GM12878 (cell line): Measurements from ENCODE around the gene AGBL3.

Source experiments
- CEBPZ ChIP-seq: fragments of 150-350 bp; IDR thresholded peaks from 2 replicates; pipeline ENCODE4 v1.6.1; 2016; ENCODE audit warnings: low read depth, low read length
- CREM ChIP-seq: IDR thresholded peaks from 2 replicates; pipeline ENCODE4 v1.6.1; 2014; ENCODE audit warnings: antibody characterized with exemption, low read depth
- NR2C2 ChIP-seq: IDR thresholded peaks from 2 replicates; pipeline ENCODE4 v1.6.1; 2011; ENCODE audit warnings: borderline replicate concordance, low read depth; ENCODE audit not compliant: control insufficient read depth, insufficient read length
- POLR2A ChIP-seq: IDR thresholded peaks from 2 replicates; pipeline ENCODE4 v1.6.1; 2011; ENCODE audit warnings: low read depth, mild to moderate bottlenecking, low read length
- POLR2AphosphoS2 ChIP-seq: IDR thresholded peaks from 2 replicates; pipeline ENCODE4 v1.6.1; 2011; ENCODE audit warnings: low read depth, mild to moderate bottlenecking, low read length, improper control_type of control experiment, moderate library complexity
- RFX5 ChIP-seq: IDR thresholded peaks from 2 replicates; pipeline ENCODE4 v1.6.1; 2011; ENCODE audit warnings: low read depth, low read length, improper control_type of control experiment
- TF ChIP-seq, protein P1 (sequence below): fragments of 450-650 bp; IDR thresholded peaks from 2 replicates; pipeline ENCODE4 v1.6.1; 2018; ENCODE audit warnings: borderline replicate concordance, mild to moderate bottlenecking; ENCODE audit not compliant: partially characterized antibody
- TF ChIP-seq, protein P2 (sequence below), 3 experiments: IDR thresholded peaks in 2 of 3; conservative IDR thresholded peaks in 1 of 3; 2 replicates each; pipeline ENCODE4 v1.5.1; 2011; ENCODE audit warnings: low read depth in 3 of 3, low read length in 3 of 3, mild to moderate bottlenecking in 3 of 3, control low read depth in 2 of 3, moderate library complexity in 2 of 3, inconsistent platforms in 1 of 3, mixed read lengths in 1 of 3; ENCODE audit not compliant: control insufficient read depth in 2 of 3, insufficient read depth in 1 of 3; ENCODE audit errors: extremely low read depth in 1 of 3

DNA sequence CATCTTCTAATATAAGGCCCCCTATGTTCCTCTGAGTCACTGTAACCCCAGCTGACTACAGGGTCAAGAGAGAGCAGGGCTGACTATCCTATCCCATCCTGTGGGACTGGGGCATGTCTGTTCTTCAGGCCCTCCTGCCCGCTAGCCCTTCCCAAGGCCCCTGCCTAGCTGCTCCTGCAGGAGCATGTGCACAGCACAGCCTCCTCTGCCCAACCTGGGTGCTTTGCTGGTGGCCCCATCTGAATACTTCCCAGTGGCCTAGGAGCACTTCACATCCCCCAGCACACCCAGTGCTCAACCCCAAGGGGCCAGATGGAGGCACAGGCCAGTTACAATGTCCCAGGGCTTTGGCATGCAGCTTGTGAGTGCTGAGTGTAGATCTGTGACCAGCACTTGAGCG lies 37.3 kb downstream of the AGBL3 start:
- TF ChIP-seq CREM (no peak), POLR2AphosphoS2 (no peak), NR2C2 (no peak), RFX5 (no peak), CEBPZ (no peak), POLR2A (no peak)
- TF ChIP-seq, protein P1, sequence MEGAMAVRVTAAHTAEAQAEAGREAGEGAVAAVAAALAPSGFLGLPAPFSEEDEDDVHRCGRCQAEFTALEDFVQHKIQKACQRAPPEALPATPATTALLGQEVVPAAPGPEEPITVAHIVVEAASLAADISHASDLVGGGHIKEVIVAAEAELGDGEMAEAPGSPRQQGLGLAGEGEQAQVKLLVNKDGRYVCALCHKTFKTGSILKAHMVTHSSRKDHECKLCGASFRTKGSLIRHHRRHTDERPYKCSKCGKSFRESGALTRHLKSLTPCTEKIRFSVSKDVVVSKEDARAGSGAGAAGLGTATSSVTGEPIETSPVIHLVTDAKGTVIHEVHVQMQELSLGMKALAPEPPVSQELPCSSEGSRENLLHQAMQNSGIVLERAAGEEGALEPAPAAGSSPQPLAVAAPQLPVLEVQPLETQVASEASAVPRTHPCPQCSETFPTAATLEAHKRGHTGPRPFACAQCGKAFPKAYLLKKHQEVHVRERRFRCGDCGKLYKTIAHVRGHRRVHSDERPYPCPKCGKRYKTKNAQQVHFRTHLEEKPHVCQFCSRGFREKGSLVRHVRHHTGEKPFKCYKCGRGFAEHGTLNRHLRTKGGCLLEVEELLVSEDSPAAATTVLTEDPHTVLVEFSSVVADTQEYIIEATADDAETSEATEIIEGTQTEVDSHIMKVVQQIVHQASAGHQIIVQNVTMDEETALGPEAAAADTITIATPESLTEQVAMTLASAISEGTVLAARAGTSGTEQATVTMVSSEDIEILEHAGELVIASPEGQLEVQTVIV = no peak
- TF ChIP-seq, protein P2, sequence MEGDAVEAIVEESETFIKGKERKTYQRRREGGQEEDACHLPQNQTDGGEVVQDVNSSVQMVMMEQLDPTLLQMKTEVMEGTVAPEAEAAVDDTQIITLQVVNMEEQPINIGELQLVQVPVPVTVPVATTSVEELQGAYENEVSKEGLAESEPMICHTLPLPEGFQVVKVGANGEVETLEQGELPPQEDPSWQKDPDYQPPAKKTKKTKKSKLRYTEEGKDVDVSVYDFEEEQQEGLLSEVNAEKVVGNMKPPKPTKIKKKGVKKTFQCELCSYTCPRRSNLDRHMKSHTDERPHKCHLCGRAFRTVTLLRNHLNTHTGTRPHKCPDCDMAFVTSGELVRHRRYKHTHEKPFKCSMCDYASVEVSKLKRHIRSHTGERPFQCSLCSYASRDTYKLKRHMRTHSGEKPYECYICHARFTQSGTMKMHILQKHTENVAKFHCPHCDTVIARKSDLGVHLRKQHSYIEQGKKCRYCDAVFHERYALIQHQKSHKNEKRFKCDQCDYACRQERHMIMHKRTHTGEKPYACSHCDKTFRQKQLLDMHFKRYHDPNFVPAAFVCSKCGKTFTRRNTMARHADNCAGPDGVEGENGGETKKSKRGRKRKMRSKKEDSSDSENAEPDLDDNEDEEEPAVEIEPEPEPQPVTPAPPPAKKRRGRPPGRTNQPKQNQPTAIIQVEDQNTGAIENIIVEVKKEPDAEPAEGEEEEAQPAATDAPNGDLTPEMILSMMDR (IDR thresholded peaks at IDR 0.05 in 2 of 3, conservative IDR thresholded peaks at IDR 0.05 in 1 of 3; ENCODE audit: control insufficient read depth in 2 of 3, extremely low read depth in 1 of 3, insufficient read depth in 1 of 3, low read depth in 3 of 3, low read length in 3 of 3) = no peak
